Left lung (tissue), 10 donors: Measurements from ENCODE around the gene PIGQ. TPM values are rescaled to one million over a fixed set of nuclear protein-coding genes. Genes with fewer than 3 reads are reported as not detected.

Source experiments
- ATAC-seq: fragments of 200-7000 bp; cut with Tn5 transposase; one replicate; pipeline ENCODE4 v1.9.1; 2020; ENCODE audit warnings: moderate library complexity
- DNase-seq, 4 donors: peaks; one replicate each; pipeline ENCODE4 v3.0.0-alpha.2; 2013 to 2020
- H3K27ac ChIP-seq, 2 donors: fragments of 200-600 bp; sonication (generic) in 1 of 2; one replicate each; pipeline versions ENCODE4 v1.5.0 to v1.8.0; 2020 to 2021
- H3K27me3 ChIP-seq, 2 donors: fragments of 200-600 bp; sonication (generic) in 1 of 2; one replicate each; pipeline versions ENCODE4 v1.5.0 to v1.8.0; 2020 to 2021
- H3K36me3 ChIP-seq, 2 donors: fragments of 200-600 bp; sonication (generic) in 1 of 2; one replicate each; pipeline versions ENCODE4 v1.5.0 to v1.8.0; 2020 to 2021
- H3K4me1 ChIP-seq, 2 donors: fragments of 200-600 bp; one replicate each; pipeline ENCODE4 v1.8.0; 2021
- H3K4me3 ChIP-seq, 2 donors: fragments of 200-600 bp; sonication (generic) in 1 of 2; one replicate each; pipeline versions ENCODE4 v1.5.0 to v1.8.0; 2020 to 2021; ENCODE audit warnings: mild to moderate bottlenecking in 1 of 2
- H3K9me3 ChIP-seq, 2 donors: fragments of 200-600 bp; sonication (generic) in 1 of 2; one replicate each; pipeline versions ENCODE4 v1.5.0 to v1.8.0; 2020 to 2021
- intact Hi-C, 2 donors: fragments of 100-400 bp; cut with DNase I; formaldehyde crosslinking; loops; one replicate each; pipeline versions ENCODE4 v1.11.2 to v1.14.2; 2022
- polyA plus RNA-seq, 6 donors: library from polyadenylated mRNA; unstranded; fragments of 120-200 nt; gene quantifications; one replicate each; pipeline ENCODE4 v1.2.1, GENCODE V29; 2013; ENCODE audit not compliant: insufficient read length in 6 of 6
- total RNA-seq, 2 donors: library from RNA; stranded (reverse); fragmentation: NEBNext Ultra II Directional; extraction: Animal tissue kit (Norgen Biotek cat#: 25700); gene quantifications; one replicate each; pipeline ENCODE4 v1.2.1, GENCODE V29; 2021
- TF ChIP-seq, protein P1 (sequence below), 2 donors: fragments of 200-600 bp; sonication (generic) in 1 of 2; IDR thresholded peaks; one replicate each; pipeline versions ENCODE4 v1.5.0 to v1.8.0; 2021; ENCODE audit warnings: antibody characterized with exemption in 2 of 2
- donor health status: DM: no; HTN: yes; CAD: no.
- donor health status: DM: no; HTN: no; CAD: no.

The PIGQ gene
- total and polyA plus RNA-seq, 8 donors = 32.9 to 68.5 (median 39.0) TPM

DNA sequence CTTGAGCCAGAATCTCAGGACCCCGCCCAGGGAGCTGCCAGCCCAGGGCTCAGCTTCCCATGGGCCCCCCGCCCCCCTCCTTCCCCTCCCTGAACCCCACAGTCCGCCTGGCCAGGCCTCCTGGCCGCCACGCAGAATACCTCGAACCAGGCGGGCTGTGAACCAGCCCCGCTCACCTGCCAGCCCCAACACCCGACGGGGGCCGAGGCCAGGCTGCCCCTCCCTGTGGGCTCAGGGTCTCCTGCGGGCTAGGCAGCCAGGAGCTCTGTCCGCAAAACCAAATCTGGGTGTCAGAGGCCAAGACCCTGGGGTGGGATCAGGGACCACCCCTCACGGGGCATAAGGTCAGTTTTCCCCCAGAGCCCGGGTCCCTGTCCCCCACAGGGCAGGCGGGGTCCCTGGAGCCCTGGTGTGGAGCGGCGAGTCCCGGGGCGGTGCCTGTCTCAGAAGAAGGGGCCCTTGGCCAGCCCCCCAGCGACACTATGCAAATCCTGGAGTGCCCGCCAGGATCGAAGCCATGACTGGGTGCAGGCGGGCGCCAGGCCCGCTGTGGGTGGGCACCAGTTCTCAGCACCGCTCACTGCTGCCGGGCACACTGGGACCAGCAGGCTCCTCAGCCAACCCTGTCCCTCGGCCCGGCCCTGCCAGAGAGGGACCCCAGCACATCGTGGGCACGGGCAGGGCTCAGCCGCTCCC is 16.0 kb upstream of the PIGQ start:
- Histone ChIP-seq H3K27ac (no peak overlapping the region), H3K9me3 (no peaks in the 10 kb centered on the region), H3K36me3 (peaks cover 0 to 51% of the 10 kb centered on the region in 2 donors), H3K27me3 (peaks cover 4 to 20% of the 10 kb centered on the region in 2 donors), H3K4me3 (no peak overlapping the region), H3K4me1 (no peaks in the 10 kb centered on the region)
- no peak for ATAC-seq
- no peak for DNase-seq
- intact Hi-C loops = no loop called here
- TF ChIP-seq, protein P1, sequence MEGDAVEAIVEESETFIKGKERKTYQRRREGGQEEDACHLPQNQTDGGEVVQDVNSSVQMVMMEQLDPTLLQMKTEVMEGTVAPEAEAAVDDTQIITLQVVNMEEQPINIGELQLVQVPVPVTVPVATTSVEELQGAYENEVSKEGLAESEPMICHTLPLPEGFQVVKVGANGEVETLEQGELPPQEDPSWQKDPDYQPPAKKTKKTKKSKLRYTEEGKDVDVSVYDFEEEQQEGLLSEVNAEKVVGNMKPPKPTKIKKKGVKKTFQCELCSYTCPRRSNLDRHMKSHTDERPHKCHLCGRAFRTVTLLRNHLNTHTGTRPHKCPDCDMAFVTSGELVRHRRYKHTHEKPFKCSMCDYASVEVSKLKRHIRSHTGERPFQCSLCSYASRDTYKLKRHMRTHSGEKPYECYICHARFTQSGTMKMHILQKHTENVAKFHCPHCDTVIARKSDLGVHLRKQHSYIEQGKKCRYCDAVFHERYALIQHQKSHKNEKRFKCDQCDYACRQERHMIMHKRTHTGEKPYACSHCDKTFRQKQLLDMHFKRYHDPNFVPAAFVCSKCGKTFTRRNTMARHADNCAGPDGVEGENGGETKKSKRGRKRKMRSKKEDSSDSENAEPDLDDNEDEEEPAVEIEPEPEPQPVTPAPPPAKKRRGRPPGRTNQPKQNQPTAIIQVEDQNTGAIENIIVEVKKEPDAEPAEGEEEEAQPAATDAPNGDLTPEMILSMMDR (IDR thresholded peaks at IDR 0.05) = no peak

DNA sequence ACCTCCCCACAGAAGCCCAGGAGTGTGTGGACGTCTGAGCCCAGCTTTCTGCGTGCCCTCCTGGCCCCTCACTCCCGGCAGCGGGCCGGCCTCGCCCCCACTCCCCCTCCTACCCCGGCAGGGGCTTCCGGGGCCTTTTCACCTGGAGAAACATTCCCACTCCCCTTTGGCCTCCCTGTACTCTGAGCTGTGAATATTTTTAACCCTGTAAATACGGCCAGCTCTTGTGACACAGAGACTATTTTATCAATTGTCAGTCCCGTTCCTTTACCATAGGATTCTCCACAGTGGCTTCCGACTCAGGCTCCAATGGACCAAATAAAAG is 15.5 kb upstream of the PIGQ start:
- Histone ChIP-seq H3K4me3 (no peak overlapping the region), H3K36me3 (peaks cover 0 to 45% of the 10 kb centered on the region in 2 donors), H3K4me1 (no peaks in the 10 kb centered on the region), H3K27ac (no peak overlapping the region), H3K27me3 (peaks cover 8 to 25% of the 10 kb centered on the region in 2 donors), H3K9me3 (no peaks in the 10 kb centered on the region)
- DNase-seq (no peak), ATAC-seq (no peak)
- intact Hi-C loops = no loop called here
- TF ChIP-seq, protein P1 (IDR thresholded peaks at IDR 0.05) = no peak

DNA sequence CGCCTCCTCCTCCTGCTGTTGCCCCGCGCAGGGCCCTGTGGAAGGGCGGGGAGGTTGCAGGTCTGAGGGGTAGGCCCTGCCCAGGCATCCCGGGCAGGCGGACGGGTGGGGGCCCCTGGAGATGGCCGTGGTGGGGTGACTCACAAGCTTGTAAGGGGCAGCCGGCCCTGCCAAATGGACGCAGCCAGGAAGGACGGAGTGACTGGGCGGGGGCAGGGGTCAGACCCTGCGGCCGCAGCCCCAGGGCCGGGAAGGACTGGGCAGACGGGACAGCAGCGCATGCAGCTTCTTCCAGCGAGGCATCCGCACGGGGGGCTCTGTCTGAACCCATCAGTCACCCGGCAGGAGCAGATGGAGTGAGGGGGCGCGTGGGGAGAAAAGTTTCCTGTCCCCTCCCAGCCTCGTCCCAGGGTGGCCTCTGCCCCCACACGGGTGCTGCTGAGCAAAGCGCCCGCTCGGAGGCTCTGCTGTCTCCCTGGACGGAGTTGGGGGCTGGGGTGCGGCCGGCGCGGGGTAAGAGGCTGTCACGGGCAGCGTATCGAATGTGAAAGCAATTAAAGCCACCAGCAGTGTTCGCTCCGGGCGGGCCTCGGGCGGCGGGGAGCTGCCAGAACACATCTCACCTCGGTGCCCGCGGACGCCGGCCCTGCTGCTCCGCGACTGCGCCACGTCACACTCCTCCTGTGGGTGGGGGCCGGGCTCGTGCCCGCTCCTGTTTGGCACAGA is 15.0 kb upstream of the PIGQ start:
- H3K27me3 ChIP-seq = peaks cover 14 to 31% of the 10 kb centered on the region in 2 donors
- no peaks in the 10 kb centered on the region for H3K9me3 ChIP-seq
- DNase-seq (no peak), ATAC-seq (no peak)
- peaks cover 0 to 40% of the 10 kb centered on the region in 2 donors for H3K36me3 ChIP-seq
- TF ChIP-seq, protein P1 (IDR thresholded peaks at IDR 0.05) = no peak
- H3K4me1 ChIP-seq = peaks cover 0 to 5% of the 10 kb centered on the region in 2 donors
- no peak overlapping the region for H3K4me3 ChIP-seq
- H3K27ac ChIP-seq = no peak overlapping the region
- intact Hi-C loops = no loop called here

DNA sequence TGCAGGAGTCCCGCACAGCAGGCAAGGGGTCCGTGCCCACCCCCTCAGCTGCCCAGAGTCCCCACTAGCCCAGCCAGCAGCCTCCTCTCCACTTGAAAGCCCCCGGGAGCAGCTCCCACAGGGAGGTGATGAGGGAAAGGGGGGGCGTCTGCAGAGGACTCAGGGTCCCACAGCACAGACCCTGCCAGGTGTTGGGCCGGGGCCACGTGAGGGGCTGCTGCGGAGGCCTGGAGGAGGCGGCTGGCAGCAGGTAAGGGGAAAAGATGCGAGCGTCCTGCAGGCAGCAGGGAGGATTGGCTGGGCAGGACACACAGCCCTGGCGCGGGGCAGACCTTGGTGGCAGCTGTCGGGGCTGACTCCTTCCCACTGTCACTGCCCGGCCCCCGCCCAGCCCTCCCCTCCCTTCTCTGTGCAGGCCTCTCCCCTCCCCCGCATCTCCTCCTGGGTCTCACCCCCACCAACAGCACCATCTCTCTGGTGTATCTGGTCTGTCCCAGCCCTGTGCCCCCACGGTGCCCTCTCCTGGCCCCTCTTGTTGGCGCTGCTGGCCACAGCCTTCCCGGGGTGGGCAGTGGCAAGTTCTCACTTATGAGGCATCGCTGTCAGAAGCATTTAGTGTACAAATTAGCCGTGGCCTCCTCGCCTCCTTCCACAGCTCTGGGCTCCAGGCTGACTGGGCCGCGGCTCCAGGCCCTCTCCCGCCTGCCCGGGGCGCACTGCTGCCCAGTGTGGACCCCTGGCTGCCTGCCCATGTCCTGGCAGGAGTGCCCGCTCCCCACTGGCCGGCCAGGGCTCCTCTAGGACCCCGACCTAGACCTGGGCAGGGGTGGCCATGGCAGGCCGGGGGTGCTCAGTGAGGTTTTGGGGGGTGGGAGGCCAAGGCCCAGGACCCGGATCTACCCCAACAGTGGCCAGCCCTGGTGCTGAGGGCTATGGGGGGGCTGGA is 14.0 kb upstream of the PIGQ start:
- DNase-seq (no peak), ATAC-seq (no peak)
- H3K4me1 ChIP-seq = peaks cover 0 to 7% of the 10 kb centered on the region in 2 donors
- H3K4me3 ChIP-seq = no peak overlapping the region
- no peaks in the 10 kb centered on the region for H3K9me3 ChIP-seq
- H3K27me3 ChIP-seq = peaks cover 17 to 41% of the 10 kb centered on the region in 2 donors
- intact Hi-C loops = no loop called here
- H3K27ac ChIP-seq = no peak overlapping the region
- H3K36me3 ChIP-seq = peaks cover 0 to 34% of the 10 kb centered on the region in 2 donors
- TF ChIP-seq, protein P1 (IDR thresholded peaks at IDR 0.05) = no peak
